ENCODE results near the gene RHOT2. TPM values are rescaled to one million over a fixed set of nuclear protein-coding genes. Genes with fewer than 3 reads are reported as not detected.

The RHOT2 gene
- total and polyA plus RNA-seq, 7 donors, result 35.3 to 159 (median 52.9) TPM

- H3K4me3 ChIP-seq, result peak within 1 kb of the TSS; percentile 53 to 75 (median 64)
- TF ChIP-seq POLR2A (IDR thresholded peaks at IDR 0.05) (no peak), EP300 (IDR thresholded peaks at IDR 0.05) (no peak), CTCF (IDR thresholded peaks at IDR 0.05) (no peak), POLR2AphosphoS5 (IDR thresholded peaks at IDR 0.05) (no peak)
- no peaks in the 10 kb centered on the region for H3K9me3 ChIP-seq
- no peaks in the 10 kb centered on the region for H3K36me3 ChIP-seq
- WGBS, 2 donors, result 5 to 6% methylated on average over 108 of the region's 108 CpGs
- intact Hi-C loops (cut with DNase I), result loop anchor here (5.0 kb wide), 1 partner anchor 342 kb away; no protein-coding TSS in a partner anchor
- peaks cover 9 to 30% (median 21%) of the 10 kb centered on the region in 3 donors for H3K27me3 ChIP-seq
- peaks cover 0 to 41% (median 31%) of the 10 kb centered on the region in 4 donors for H3K4me1 ChIP-seq
- DNase-seq, result peak; percentile 96
- H3K27ac ChIP-seq, result peak within 1 kb of the TSS; percentile 40 to 75 (median 56)
Measured at GRCh38 chr16:714558-715476, 46.9 kb downstream of the RHOT2 start, which contains the start of gene METRN. TSS of gene METRN (plus strand) at chr16:715118. CDS start at chr16:715290, 172 bp downstream.

- DNase-seq, result no peak
- Histone ChIP-seq H3K4me1 (peaks cover 0 to 44% (median 35%) of the 10 kb centered on the region in 4 donors), H3K36me3 (no peaks in the 10 kb centered on the region), H3K4me3 (peak overlapping the region; percentile 53 to 75 (median 64)), H3K9me3 (no peaks in the 10 kb centered on the region), H3K27ac (peak overlapping the region; percentile 40 to 75 (median 56)), H3K27me3 (peaks cover 4 to 21% (median 13%) of the 10 kb centered on the region in 3 donors)
- TF ChIP-seq CTCF (IDR thresholded peaks at IDR 0.05) (no peak), EP300 (IDR thresholded peaks at IDR 0.05) (no peak), POLR2AphosphoS5 (IDR thresholded peaks at IDR 0.05) (no peak), POLR2A (IDR thresholded peaks at IDR 0.05) (no peak)
- WGBS, 2 donors, result 1 to 2% methylated on average over 74 of the region's 74 CpGs
- intact Hi-C loops (cut with DNase I), result no loop called here
Measured at GRCh38 chr16:715477-716199, 47.7 kb downstream of the RHOT2 start.

DNA sequence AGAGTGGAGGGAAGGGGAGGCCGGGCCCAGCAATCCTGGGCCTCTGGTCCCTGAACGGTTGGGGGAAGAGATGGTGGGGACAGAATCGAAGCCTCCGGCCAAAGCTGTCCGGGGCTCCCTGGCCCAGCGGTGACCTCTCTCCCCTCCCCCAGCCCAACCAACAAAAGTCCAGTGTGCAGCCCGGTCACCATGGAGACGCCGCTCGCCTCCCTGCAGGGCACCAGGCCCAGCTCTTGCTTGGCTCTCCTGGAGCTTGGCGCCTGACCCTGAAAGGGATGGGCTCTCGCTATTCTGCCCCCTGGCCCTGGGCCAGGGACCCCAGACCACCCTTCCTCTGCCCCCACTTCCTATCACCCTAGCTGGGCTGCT is 48.3 kb downstream of the RHOT2 start:
- DNase-seq, result no peak
- intact Hi-C loops (cut with DNase I), result no loop called here
- TF ChIP-seq CTCF (IDR thresholded peaks at IDR 0.05) (no peak), POLR2AphosphoS5 (IDR thresholded peaks at IDR 0.05) (no peak), EP300 (IDR thresholded peaks at IDR 0.05) (no peak), POLR2A (IDR thresholded peaks at IDR 0.05) (no peak)
- no peaks in the 10 kb centered on the region for H3K36me3 ChIP-seq
- H3K4me3 ChIP-seq, result peak overlapping the region; percentile 53 to 75 (median 64)
- 17 to 26% methylated on average over 12 of the region's 12 CpGs for WGBS, 2 donors
- peaks cover 0 to 16% (median 8%) of the 10 kb centered on the region in 3 donors for H3K27me3 ChIP-seq
- no peaks in the 10 kb centered on the region for H3K9me3 ChIP-seq
- H3K4me1 ChIP-seq, result peaks cover 0 to 45% (median 36%) of the 10 kb centered on the region in 4 donors
- peak overlapping the region; percentile 32 to 75 (median 48) for H3K27ac ChIP-seq

DNA sequence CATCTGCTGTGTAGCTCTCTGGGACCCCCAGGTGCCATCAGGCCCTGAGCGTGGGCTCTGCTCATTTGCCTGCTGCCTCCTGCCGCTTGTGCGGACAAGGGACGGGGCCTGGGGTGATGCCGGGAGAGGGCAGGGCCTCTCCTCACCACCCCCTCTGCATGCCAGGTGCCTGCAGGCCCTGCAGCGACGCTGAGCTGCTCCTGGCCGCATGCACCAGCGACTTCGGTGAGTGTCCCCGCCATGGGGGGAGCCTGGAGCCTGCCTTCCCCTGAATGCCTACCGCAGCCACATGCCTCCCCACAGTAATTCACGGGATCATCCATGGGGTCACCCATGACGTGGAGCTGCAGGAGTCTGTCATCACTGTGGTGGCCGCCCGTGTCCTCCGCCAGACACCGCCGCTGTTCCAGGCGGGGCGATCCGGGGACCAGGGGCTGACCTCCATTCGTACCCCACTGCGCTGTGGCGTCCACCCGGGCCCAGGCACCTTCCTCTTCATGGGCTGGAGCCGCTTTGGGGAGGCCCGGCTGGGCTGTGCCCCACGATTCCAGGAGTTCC is 48.9 kb downstream of the RHOT2 start:
- peak overlapping the region in 1 of 4 donors; percentile 63 for H3K4me3 ChIP-seq
- intact Hi-C loops (cut with DNase I), result no loop called here
- 89 to 90% methylated on average over 29 of the region's 29 CpGs for WGBS, 2 donors
- no peaks in the 10 kb centered on the region for H3K9me3 ChIP-seq
- no peak for DNase-seq
- H3K4me1 ChIP-seq, result peaks cover 0 to 50% (median 42%) of the 10 kb centered on the region in 4 donors
- H3K27ac ChIP-seq, result no peak overlapping the region
- peaks cover 0 to 11% (median under 1%) of the 10 kb centered on the region in 3 donors for H3K27me3 ChIP-seq
- TF ChIP-seq POLR2AphosphoS5 (IDR thresholded peaks at IDR 0.05), result no peak
- no peaks in the 10 kb centered on the region for H3K36me3 ChIP-seq
